Spleen (tissue), 11 donors: ENCODE results near the gene MIGA1. TPM values are rescaled to one million over a fixed set of nuclear protein-coding genes. Genes with fewer than 3 reads are reported as not detected.

Source experiments
- DNase-seq: peaks from one replicate; pipeline ENCODE4 v3.0.0-alpha.2; 2020
- H3K27ac ChIP-seq, 8 donors: fragments of 200-600 bp; sonication (generic) in 7 of 8; 1 replicate in 4 of 8; 2 replicates in 4 of 8; pipeline versions ENCODE4 v1.5.0 to v1.8.0; 2016 to 2021; ENCODE audit warnings: inconsistent platforms in 4 of 8, mild to moderate bottlenecking in 4 of 8, moderate library complexity in 1 of 8
- H3K27me3 ChIP-seq, 7 donors: fragments of 200-600 bp; sonication (generic) in 6 of 7; replicated peaks in 1 of 7; 1 replicate in 4 of 7; 2 replicates in 3 of 7; pipeline versions ENCODE4 v1.5.0 to v1.8.0; 2016 to 2021; ENCODE audit warnings: inconsistent platforms in 3 of 7, mild to moderate bottlenecking in 1 of 7
- H3K36me3 ChIP-seq, 6 donors: fragments of 200-600 bp; sonication (generic) in 5 of 6; 1 replicate in 4 of 6; 2 replicates in 2 of 6; pipeline versions ENCODE4 v1.5.0 to v1.8.0; 2016 to 2021; ENCODE audit warnings: inconsistent platforms in 2 of 6
- H3K4me1 ChIP-seq, 6 donors: fragments of 200-600 bp; sonication (generic) in 5 of 6; 1 replicate in 3 of 6; 2 replicates in 3 of 6; pipeline versions ENCODE4 v1.5.0 to v1.8.0; 2016 to 2021; ENCODE audit warnings: inconsistent platforms in 3 of 6
- H3K4me3 ChIP-seq, 8 donors: fragments of 200-600 bp; sonication (generic) in 7 of 8; 1 replicate in 4 of 8; 2 replicates in 4 of 8; pipeline versions ENCODE4 v1.5.0 to v1.8.0; 2016 to 2021; ENCODE audit warnings: inconsistent platforms in 4 of 8, mild to moderate bottlenecking in 4 of 8, moderate library complexity in 2 of 8
- H3K9me3 ChIP-seq, 8 donors: fragments of 200-600 bp; sonication (generic) in 7 of 8; 1 replicate in 4 of 8; 2 replicates in 4 of 8; pipeline versions ENCODE4 v1.5.0 to v1.8.0; 2016 to 2021; ENCODE audit warnings: inconsistent platforms in 4 of 8
- CTCF ChIP-seq, 11 experiments: fragments of 200-600 bp in 7 of 11; fragments of 450-650 bp in 4 of 11; sonication (generic) in 4 of 11; IDR thresholded peaks in 8 of 11; conservative IDR thresholded peaks in 3 of 11; 1 replicate in 7 of 11; 2 replicates in 4 of 11; pipeline versions ENCODE4 v1.4.0 to v1.8.0; 2016 to 2021; ENCODE audit warnings: antibody characterized with exemption in 11 of 11, inconsistent platforms in 4 of 11, mild to moderate bottlenecking in 1 of 11
- POLR2A ChIP-seq, 3 donors: fragments of 450-650 bp; IDR thresholded peaks; one replicate each; pipeline ENCODE4 v1.5.1; 2017; ENCODE audit warnings: antibody characterized with exemption in 3 of 3, mild to moderate bottlenecking in 1 of 3
- POLR2AphosphoS5 ChIP-seq, 3 donors: sonication (generic); formaldehyde crosslinking; IDR thresholded peaks; one replicate each; pipeline ENCODE4 v1.5.1; 2017; ENCODE audit warnings: antibody characterized with exemption in 3 of 3
- WGBS, 5 donors: extraction: QIAGEN DNeasy Blood & Tissue Kit in 3 of 5; methylation state at CpG; one replicate each; pipeline versions ENCODE4 v1.1.5 to v1.1.7; 2013 to 2018; 5-methylcytosine and 5-hydroxymethylcytosine counted together
- intact Hi-C: fragments of 100-400 bp; cut with DNase I; formaldehyde crosslinking; loops from one replicate; pipeline ENCODE4 v1.15.0; 2023; ENCODE audit warnings: low total_unique reads
- polyA plus RNA-seq, 3 donors: library from polyadenylated mRNA; stranded (reverse); fragments of 200-250 nt; gene quantifications; one replicate each; pipeline ENCODE4 v1.2.1, GENCODE V29; 2013
- total RNA-seq, 7 donors: library from RNA; depleted of rRNA in 3 of 7; stranded (reverse); fragments of >200 nt in 3 of 7; fragmentation: NEBNext Ultra II Directional in 4 of 7; extraction: Animal tissue kit (Norgen Biotek cat#: 25700) in 4 of 7; gene quantifications; one replicate each; pipeline versions ENCODE4 v1.1.0 to v1.2.1, GENCODE V29; 2016 to 2021
- donor health status: healthy with polysubstance abuse.
- donor health status: DM: no; HTN: no; CAD: no; lungs with moderate emphysema.
- donor health status: DM: no; HTN: no; CAD: no.
- donor health status: Bipolar disorder and iron deficiency.
- donor health status: healthy.
- donor health status: DM: no; HTN: no; CAD: no.
- donor health status: DM: yes; HTN: yes; CAD: no.

Gene MIGA1
- total and polyA plus RNA-seq, 10 donors: 2.4 to 20.2 (median 16.5) TPM

GRCh38 chr1:77794550-77794949, 15.1 kb downstream of the MIGA1 start:
- TF ChIP-seq CTCF (IDR thresholded peaks at IDR 0.05 in 8 of 11, conservative IDR thresholded peaks at IDR 0.05 in 3 of 11): no peak
- no peak for TF ChIP-seq POLR2A (IDR thresholded peaks at IDR 0.05)
- TF ChIP-seq POLR2AphosphoS5 (IDR thresholded peaks at IDR 0.05): no peak
- no peaks in the 10 kb centered on the region for H3K9me3 ChIP-seq
- no peaks in the 10 kb centered on the region for H3K27me3 ChIP-seq
- H3K36me3 ChIP-seq: peaks cover 3 to 65% (median 14%) of the 10 kb centered on the region in 6 donors
- DNase-seq: no peak
- H3K27ac ChIP-seq: no peak overlapping the region
- no peak overlapping the region for H3K4me3 ChIP-seq
- H3K4me1 ChIP-seq: peaks cover 0 to 7% (median 0%) of the 10 kb centered on the region in 6 donors
- 97 to 100% (median 98%) methylated on average over 3 of the region's 3 CpGs for WGBS, 5 donors
- intact Hi-C loops: no loop called here

GRCh38 chr1:77796695-77797405, 17.4 kb downstream of the MIGA1 start:
- DNase-seq: no peak
- H3K27ac ChIP-seq: no peak overlapping the region
- H3K4me1 ChIP-seq: peaks cover 0 to 7% (median 0%) of the 10 kb centered on the region in 6 donors
- intact Hi-C loops: no loop called here
- H3K9me3 ChIP-seq: no peaks in the 10 kb centered on the region
- H3K4me3 ChIP-seq: no peak overlapping the region
- peaks cover 1 to 60% (median 4%) of the 10 kb centered on the region in 6 donors for H3K36me3 ChIP-seq
- 86 to 92% (median 87%) methylated on average over 5 of the region's 5 CpGs for WGBS, 5 donors
- TF ChIP-seq POLR2A (IDR thresholded peaks at IDR 0.05) (no peak), POLR2AphosphoS5 (IDR thresholded peaks at IDR 0.05) (no peak), CTCF (IDR thresholded peaks at IDR 0.05 in 8 of 11, conservative IDR thresholded peaks at IDR 0.05 in 3 of 11) (no peak)
- no peaks in the 10 kb centered on the region for H3K27me3 ChIP-seq

- Histone ChIP-seq H3K4me3 (no peak overlapping the region), H3K27ac (no peak overlapping the region), H3K9me3 (no peaks in the 10 kb centered on the region), H3K4me1 (no peaks in the 10 kb centered on the region), H3K36me3 (peaks cover 3 to 68% (median 11%) of the 10 kb centered on the region in 6 donors), H3K27me3 (no peaks in the 10 kb centered on the region)
- TF ChIP-seq POLR2A (IDR thresholded peaks at IDR 0.05): no peak
- intact Hi-C loops: no loop called here
- no peak for DNase-seq
Observed at GRCh38 chr1:77797991-77798390, 18.5 kb downstream of the MIGA1 start.

GRCh38 chr1:77802026-77802425, 22.6 kb downstream of the MIGA1 start:
- H3K36me3 ChIP-seq: peaks cover 3 to 85% (median 29%) of the 10 kb centered on the region in 6 donors
- WGBS, 5 donors: 94 to 99% (median 97%) methylated on average over 2 of the region's 2 CpGs
- no peak for DNase-seq
- TF ChIP-seq POLR2AphosphoS5 (IDR thresholded peaks at IDR 0.05) (no peak), CTCF (IDR thresholded peaks at IDR 0.05 in 8 of 11, conservative IDR thresholded peaks at IDR 0.05 in 3 of 11) (no peak), POLR2A (IDR thresholded peaks at IDR 0.05) (no peak)
- no peak overlapping the region for H3K27ac ChIP-seq
- no peaks in the 10 kb centered on the region for H3K9me3 ChIP-seq
- intact Hi-C loops: no loop called here
- no peaks in the 10 kb centered on the region for H3K27me3 ChIP-seq
- no peak overlapping the region for H3K4me3 ChIP-seq
- H3K4me1 ChIP-seq: no peaks in the 10 kb centered on the region
